ENCODE data around the gene SCN1B.

The SCN1B gene

GRCh38 chr19:34998777-34999497 is 31.3 kb upstream of the SCN1B start:
- no peak for DNase-seq (ENCODE audit: low spot score)
- TF ChIP-seq CTCF (IDR thresholded peaks at IDR 0.05; ENCODE audit: extremely low read depth, missing control alignments) = no peak

DNA sequence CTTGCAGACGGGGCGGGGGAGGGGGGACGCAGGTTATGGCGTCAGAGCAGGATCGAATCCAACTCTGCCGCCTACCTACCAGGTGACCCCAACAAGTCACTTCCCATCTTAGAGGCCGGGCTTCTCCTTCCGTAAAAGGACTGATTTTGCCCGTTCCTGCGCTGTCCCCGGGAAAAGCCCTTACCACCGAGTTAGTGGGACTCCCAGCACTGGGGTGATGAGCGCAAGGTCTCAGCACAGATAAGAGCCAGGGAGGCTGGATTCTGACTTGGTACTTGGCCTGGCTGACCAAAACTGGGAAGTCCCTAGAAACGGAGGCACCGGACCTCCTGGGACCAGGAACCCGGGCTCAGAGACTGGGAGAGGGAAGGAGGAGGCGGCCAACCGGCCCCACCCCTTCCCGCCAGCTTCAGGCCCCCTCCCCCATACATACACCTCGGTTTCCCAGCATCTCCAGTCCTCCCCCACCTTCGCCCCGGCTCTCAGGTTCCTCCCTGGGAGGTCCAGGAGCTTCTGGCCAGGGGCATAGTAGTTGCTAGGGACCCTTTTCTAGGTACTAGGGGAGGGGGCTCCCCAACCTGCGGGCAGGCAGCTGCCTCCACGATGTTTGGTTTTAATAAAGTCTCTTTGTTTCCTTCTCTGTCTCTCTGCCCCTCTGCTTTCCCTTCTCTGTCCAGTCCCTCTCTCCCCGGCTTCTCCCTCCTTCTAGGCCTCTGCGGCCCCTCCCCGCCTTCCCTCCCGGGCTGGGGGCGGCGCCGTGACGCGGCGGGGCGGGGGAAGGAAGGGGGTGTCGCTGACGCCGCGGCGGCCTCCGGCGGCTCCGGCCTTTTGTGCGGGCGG is 30.6 kb upstream of the SCN1B start, which contains the start of gene GRAMD1A:
Gene GRAMD1A, plus strand, starts transcription at position 826 of the 840 bp plus-strand sequence. CDS start 156 bp downstream, outside the sequence.
- DNase-seq (ENCODE audit: low spot score) = peak; percentile 96
- TF ChIP-seq CTCF (IDR thresholded peaks at IDR 0.05; ENCODE audit: extremely low read depth, missing control alignments) = no peak

- TF ChIP-seq CTCF (IDR thresholded peaks at IDR 0.05; ENCODE audit: extremely low read depth, missing control alignments) = no peak
- DNase-seq (ENCODE audit: low spot score) = no peak
These were observed 30.0 kb upstream of the SCN1B start for GRCh38 chr19:35000338-35000646.

DNA sequence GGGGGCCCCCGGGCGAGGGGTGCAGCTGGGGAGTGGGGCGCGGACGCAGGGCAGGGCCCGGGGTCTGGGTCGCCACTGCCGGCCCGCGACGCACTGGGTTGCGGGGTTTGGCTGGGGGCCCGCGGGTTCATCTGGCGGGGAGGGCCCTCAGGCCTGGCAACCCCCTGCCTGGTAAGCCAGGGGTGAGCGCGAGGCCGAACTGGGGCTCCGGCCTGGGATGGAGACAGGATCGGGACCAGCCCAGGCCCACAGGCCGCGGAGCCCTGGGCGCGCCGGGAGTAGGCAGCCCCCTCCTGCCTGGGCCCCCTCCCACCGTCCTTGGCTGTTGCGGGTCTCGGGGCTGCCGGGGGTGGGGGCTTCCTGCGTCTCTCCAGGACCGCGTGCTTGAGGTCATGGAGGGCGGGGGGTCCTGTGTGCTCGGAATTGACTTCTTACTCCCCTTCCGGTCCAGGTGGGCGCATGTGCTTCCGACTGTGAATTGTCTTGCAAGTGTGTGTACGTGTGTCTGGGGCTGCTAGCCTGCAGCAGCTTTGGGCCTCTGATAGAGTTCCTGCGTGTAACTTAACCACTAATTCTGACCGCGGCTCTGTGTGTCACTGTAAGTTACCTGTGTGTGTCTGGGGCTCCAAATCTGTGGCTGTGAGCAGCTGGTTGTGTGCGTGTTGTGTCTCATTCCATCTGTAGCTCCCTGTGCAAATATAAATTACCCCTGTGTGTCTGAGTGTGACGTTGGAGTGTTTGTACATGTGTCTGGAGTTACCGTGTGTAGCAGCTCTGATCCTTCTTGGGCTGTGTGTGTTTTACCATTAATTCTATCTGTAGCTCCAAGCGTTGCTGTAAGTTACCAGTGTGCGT is 29.4 kb upstream of the SCN1B start:
- no peak for TF ChIP-seq CTCF (IDR thresholded peaks at IDR 0.05; ENCODE audit: extremely low read depth, missing control alignments)
- peak; percentile 64 for DNase-seq (ENCODE audit: low spot score)

DNA sequence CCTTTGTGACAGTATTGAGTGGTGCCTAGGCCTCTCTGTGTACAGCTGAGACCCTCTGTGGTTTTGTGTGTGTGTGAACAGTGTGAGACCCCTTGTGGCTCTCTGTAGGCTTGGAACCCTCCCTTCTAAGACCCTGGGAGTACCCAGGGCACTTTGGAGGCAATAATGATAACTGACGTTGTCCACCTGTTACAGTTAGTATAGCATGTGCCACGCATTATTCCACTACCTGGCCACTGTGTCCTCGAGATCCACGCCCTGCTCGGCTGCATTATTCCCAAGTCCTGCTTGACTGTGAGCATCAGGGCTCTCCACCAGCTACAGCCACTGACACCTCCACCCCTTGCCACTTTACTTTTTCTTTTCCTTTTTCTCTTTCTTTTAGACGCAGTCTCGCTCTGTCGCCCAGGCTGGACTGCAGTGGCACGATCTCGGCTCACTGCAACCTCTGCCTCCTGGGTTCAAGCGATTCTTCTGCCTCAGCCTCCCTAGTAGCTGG is 28.2 kb upstream of the SCN1B start:
- DNase-seq (ENCODE audit: low spot score) = peak; percentile 10
- no peak for TF ChIP-seq CTCF (IDR thresholded peaks at IDR 0.05; ENCODE audit: extremely low read depth, missing control alignments)

DNA sequence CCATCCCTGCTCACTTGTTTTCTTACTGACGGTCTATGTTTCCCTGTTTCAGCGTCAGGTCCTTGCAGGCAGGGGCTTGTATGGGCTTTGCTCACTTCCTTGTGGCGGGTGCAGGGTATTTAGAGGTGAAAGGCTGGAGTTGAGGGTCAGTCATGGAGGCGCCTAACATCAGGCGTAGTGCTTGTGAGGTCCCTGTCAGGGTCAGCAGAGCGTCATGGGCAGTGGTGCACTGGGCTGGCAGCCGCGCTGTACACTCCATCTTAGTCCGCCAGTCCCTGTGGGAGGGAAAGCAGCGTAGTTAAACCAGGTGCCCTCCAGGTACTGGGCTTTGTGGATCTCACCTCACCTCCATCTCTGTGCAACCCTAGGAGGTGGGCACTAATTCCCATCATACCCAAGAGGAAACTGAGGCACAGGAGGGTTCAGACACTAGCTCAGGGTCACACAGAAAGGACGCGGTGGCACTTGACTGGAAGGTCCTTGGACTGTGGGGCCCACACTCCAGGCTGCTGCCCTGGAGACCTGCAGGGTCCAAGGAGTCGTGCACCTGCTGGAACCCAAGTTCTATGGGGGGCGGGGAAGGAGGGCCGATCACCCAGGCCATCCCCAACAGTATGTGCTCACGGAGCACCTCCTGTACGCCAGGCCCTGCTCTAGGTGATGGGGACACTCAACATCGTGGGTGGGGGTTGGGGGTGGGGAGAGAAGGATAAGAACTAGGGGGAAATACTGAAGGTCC is 25.6 kb upstream of the SCN1B start:
- no peak for TF ChIP-seq CTCF (IDR thresholded peaks at IDR 0.05; ENCODE audit: extremely low read depth, missing control alignments)
- no peak for DNase-seq (ENCODE audit: low spot score)

Data from GM20000 (cell line).